HG03159 (cell line): Measurements from ENCODE around the gene LTBP2.

Experiments
- ATAC-seq: cut with Tn5 transposase; IDR thresholded peaks from one replicate; pipeline ENCODE4 v1.9.1; 2021; ENCODE audit warnings: mild to moderate bottlenecking, moderate library complexity; ENCODE audit not compliant: unreplicated experiment

LTBP2 gene

DNA sequence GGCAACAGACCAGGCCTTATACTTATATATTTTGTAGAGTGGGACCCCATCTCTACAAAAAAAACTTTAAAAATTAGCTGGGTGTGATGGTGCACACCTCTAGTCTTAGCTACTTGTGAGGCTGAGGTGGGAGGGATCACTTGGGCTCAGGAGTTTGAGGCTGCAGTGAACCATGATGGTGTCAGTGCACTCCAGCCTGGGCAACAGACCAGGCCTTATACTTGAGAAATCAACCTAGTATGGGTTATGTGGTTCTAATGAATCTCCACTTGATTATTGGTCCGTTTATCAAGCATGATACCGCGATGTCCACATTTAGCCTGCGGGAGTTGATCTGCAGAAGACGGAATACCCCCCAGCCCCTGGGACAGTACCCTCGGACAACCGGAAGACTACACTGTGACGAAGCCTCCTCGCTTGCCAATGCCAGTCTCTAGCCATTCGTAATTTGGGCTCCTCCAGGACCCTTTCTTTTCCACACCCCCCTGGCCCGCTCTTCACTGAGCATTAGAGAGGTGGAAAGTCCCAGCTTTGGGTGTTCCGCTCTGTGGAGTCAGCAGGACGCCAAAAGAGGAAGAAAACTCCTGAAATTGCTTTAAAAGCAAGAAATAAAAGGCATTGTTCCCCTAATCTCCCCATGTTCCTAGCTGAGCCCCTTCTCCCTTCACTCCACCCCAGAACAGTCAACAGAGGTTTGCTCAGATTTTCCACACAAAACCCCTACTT lies 19.4 kb downstream of the LTBP2 start:
- ATAC-seq = no peak

GRCh38 chr14:74591899-74592298 lies 20.1 kb downstream of the LTBP2 start:
- ATAC-seq = no peak

GRCh38 chr14:74591394-74591793 lies 20.6 kb downstream of the LTBP2 start:
- no peak for ATAC-seq

DNA sequence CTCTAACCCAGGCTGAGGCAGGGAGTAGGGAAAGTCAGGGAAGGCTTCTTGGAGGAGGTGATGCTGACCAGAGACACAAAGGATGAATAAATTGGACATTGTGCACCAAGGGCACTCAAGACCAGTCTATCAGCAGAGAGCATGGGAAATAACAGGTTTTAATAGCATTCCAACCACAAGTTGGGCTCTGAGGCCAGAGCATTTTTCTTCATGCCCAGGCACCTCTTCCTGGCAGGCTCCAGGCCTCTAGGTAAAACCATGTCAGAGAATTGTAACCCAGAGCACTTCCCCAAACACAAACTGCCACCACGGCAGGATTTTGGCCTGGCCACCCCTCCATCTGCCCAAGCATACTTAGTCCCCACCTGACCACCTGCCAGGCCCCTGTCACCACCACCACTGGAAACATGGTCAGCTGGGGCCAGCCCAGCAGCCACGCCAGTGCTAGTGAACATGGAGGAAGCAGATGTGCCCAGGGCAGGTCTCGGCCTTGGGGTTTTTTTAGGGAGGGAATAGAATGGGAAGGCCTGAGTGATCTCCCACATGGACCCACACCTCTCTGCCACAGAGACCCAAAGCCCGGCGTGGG lies 22.7 kb downstream of the LTBP2 start:
- no peak for ATAC-seq

- ATAC-seq = no peak
Measured at GRCh38 chr14:74587363-74587707, 24.7 kb downstream of the LTBP2 start.

DNA sequence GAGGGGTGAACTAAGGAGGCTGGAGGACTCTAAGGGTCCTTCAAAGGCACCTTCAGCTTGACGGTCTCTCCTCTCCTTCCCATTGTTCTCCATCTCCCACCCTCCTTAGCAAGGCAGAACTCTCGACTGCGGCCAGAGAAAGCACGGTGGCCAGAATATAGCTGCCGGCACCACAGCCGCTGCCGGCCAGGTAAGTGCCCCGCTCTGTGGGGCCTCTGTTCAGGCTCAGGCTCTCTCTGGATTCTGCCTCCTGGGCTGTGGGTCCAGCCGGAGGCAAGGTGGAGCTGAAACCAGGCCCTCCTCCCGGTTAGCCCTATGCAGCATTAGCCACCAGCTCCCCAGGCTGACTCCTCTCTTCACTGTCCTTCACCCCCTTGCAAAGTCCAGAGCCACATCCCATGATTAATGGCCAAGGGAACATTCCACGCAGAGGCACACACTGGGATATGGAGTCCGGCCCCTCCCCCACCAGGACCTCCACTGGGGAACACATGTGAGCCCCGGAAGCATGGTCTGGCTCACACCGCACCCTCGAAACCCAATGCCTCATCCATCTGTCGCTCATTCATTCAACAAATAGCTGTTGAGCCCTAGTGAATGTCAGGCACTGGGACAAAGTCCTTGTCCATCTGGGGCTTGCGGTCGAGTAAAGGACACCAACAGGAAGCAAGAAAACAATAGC lies 25.2 kb downstream of the LTBP2 start:
- no peak for ATAC-seq

DNA sequence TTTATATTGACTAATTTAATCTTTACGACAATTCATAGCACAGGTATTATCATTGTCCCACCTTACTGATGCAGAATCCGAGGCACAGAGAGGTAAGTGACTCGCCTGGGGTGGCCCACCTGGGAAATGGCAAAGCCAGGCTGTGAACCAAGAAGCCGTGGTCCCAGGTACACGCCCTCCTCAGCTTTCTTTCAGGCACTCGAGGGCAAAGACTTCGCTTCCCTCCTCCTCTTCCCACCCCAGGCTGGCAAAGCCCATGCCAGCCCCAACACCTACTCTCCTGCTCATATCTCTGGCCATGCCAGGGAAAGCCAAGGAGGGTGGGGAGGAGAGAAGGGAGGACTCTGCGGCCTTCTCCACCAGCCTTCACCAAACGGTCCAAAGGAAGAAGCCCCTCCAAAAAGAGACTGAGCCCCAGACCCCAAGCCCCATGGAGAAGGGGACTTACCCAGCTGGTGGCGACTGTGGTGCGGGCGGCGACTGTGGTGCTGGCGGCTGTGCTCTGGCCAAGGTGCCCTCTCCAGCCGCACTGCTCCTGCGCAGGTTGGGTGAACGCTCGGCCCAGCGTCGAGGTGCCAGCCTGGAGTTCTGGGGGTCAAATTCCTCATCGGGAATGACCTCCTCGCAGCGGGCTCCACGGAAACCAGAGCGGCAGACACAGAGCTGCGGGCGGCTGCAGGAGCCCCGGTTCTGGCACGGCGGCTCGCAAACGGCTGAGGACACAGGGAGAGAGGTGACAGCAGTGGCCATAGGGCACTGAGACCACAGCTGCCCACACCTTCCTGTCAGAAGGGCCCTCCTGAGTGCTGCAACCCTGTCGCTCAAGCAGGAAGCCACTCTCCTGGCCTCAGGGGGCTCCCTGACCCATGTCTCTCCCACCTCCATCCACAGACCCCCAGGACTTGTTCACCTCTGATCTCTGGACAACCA lies 26.4 kb downstream of the LTBP2 start:
- ATAC-seq = no peak

GRCh38 chr14:74584951-74585350 lies 27.1 kb downstream of the LTBP2 start:
- no peak for ATAC-seq

DNA sequence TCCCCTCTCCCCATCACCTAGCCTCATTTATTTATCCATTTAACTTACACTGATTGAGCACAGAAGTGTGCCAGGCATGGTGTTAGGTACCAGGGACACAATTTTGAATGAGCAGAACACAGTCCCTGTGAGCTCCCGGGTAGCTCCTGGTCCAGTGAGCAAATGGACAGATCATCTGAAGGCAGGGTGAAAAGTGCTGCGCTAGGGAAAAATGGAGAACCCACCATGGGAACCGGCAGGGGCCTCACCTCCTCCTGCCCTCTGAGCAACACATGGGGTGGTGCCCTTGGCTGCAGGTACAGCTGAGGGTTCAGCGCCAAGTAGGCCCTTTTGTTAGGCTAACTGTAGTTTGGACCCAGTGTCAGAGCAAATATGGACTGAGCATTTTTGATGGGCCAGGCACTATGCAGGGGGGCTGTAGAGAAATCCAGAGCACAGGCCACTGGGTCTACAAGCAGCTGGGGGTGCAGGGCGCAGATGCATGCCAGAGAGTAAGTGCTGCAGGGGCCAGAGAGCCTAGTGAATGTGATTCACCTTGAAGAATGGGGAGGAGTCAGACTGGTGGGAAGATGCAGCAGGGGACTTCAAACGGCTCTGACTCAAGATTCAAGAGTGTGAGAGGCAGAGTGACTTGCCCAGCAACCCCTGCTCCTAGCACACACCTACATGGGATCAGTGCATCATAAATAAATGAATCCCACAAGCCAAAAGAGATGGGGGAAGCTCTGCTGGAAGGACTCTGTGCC lies 28.2 kb downstream of the LTBP2 start:
- no peak for ATAC-seq

DNA sequence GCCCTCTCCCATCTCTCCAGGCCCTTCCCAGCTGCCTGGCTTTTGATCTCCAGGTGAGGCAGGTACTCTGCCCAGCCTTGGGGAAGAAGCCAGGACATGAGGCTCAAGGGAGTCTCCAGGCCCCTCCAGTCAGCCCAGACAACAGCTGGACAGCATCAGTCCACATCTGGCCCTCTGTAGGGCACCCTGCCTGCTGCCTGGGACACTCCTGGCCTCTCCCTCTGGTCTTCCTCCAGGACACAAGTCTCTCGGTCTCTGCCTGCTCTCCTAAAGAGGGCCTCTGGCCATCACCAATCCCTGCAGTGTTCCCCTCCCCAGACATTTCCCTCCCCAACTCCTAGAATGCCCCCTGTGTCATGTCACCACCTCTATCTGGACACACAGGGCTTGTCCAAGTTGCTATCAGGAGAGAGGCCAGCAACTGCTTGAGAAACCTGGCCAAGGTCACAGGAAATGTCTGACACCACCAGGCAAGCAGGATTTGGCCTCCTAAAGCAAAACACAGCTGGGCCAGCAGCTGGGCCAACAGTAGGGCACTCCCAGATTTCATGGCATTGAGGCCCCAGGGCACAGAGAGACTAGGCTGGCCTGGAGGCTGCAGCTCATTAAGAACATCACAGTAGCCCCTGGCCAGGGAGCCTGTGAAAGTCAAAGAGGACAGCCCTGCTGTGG lies 29.0 kb downstream of the LTBP2 start:
- ATAC-seq = no peak

DNA sequence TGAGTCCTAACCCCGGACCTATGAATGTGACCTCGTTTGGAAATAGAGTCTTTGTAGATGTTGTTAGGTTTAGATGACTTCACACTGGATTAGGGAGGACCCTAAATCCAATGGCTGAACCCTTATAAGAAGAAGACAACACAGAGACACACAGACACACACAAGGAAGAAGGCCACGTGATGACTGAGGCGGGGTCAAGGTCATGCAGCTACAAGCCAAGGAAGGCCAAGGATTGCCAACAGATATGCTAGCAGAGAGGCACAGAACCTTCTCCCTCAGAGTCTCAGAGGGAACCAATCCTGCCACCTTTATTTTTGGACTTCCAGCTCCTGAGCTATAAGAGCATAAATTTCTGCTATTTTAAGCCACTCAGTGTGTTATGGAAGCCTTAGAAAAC lies 31.8 kb downstream of the LTBP2 start:
- no peak for ATAC-seq

GRCh38 chr14:74579447-74580274 lies 32.4 kb downstream of the LTBP2 start:
- ATAC-seq = no peak

DNA sequence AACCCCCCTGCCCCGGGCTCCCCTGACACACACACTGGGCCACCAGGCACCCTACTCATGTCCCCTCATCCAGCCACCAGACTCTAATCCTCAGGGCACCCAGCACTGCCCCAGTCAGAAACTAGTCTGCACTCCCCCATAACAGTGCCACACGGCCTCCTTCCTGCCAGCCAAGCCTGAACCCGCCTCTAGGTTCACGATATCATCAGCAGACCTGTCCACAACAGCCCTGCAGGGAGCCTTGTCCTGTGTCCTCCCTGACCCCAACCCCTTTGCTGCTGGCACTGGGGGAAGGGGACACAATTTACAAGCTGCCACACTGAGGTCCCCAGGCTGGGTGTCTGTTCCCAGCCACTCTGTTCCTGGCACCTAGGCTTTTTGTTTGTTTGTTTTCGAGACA lies 33.6 kb downstream of the LTBP2 start:
- ATAC-seq = no peak

- ATAC-seq = no peak
Measured at GRCh38 chr14:74577948-74578275, 34.1 kb downstream of the LTBP2 start.

DNA sequence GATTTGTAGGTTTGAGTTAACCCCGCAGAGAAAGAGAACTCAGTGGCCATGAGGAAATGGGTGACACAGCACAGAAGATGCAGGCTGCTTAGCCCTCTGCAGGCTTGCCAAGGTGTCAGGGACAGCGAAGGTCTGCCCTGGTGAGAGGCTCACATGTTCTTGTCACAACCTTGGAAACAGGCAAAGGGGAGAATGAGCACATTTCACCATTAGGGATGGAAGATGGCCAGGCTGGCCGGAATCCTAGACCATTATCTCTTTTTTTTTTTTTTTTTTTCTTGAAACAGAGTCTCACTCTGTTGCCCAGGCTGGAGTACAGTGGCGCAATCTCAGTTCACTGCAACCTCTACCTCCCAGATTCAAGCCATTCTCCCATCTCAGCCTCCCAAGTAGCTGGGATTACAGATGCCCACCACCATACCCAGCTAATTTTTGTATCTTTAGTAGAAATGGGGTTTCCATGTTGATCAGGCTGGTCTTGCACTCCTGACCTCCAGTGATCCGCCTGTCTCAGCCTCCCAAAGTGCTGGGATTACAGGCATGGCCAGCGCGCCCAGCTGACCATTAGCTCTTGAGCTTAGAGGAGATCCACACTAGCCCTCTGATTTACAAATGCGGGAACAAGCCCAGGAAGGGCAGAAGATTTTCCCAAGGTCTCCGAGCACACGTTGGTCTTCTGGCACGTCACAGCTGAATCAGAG lies 34.6 kb downstream of the LTBP2 start:
- no peak for ATAC-seq

DNA sequence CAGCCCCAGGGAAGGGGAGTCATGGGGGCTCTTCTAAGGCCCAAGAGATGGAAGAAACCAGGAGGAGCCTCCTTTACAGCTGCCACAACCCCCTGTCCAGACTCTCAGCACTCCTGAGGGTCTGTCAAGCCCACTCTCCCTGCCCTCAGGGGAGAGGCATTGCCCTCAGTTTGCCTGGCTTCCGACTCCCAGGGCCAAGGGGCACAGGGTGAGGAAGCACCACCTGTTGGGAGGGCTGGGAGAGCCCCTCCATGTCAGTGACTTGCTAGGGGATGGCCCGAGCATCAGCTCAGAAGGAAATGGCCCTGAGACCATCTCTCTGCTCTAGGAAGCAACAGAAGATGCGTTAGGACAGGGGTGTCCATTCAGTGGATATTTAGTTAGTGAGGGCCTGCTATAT lies 36.1 kb downstream of the LTBP2 start:
- ATAC-seq = no peak

GRCh38 chr14:74575507-74575906 lies 36.5 kb downstream of the LTBP2 start:
- no peak for ATAC-seq

DNA sequence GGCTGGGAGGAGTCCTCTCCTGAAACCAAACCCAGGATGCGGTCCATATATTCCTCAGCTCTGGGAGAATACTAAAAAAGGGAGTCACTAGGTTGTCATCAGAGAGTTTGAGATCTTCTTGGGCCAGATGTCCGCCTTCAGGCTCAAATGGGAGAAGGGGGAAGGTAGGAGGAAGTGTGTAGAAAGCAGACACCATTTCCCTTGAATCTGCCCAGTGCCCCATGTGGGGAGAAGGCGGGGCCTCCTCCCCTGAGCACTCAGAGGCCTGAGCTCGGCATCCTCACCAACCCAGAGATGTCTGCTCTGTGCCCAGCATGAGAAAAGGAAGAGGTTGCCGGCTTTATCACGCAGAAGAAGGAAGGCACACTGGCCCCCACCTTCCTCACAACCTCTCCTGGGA lies 37.3 kb downstream of the LTBP2 start:
- ATAC-seq = no peak

DNA sequence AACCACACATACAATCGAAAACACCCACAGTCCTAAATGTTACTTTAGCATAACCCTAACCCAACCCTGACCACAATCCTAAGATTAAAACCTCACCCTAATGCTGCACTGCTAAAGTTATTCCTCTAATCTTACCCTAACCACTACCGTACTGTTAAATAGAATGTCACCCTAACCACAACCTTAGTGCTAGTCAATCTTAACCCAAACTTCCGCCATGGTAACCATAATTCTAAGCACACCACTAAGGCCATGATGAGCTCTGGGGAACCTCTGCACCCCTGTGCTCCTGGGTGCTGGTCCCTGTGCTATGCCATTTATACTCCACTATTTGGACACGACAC lies 38.0 kb downstream of the LTBP2 start:
- no peak for ATAC-seq
